Fibroblast of skin of left biceps (primary cell): ENCODE data around the gene SORCS1.

Experiments used
- DNase-seq, 2 experiments: peaks; one replicate each; pipeline ENCODE4 v3.0.0-alpha.2; 2013; ENCODE audit warnings: low read depth in 2 of 2

SORCS1 gene

GRCh38 chr10:106992055-106992454, 172.5 kb downstream of the SORCS1 start:
- no peak for DNase-seq

- no peak for DNase-seq
Measured at GRCh38 chr10:106991091-106991490, 173.4 kb downstream of the SORCS1 start.

DNA sequence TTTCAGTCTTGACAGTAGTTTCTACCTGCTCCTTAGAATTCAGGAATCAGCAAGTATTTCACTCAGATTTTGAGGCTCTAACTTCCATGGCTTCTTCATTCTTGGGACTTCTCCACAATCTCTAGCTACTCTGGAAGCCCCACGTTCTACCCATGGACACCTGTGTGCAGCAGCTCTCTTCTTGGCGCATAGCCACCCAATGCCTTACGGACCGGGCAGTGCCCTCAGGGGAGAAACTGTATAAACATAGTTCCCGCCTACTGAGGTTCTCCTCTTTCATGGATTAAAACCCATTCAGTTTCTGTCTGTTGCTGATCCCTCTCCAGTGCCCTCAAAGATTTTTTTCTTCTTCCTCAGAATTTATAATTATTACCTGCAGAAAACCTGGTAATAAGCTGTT, 177.1 kb downstream of the SORCS1 start:
- no peak for DNase-seq

DNA sequence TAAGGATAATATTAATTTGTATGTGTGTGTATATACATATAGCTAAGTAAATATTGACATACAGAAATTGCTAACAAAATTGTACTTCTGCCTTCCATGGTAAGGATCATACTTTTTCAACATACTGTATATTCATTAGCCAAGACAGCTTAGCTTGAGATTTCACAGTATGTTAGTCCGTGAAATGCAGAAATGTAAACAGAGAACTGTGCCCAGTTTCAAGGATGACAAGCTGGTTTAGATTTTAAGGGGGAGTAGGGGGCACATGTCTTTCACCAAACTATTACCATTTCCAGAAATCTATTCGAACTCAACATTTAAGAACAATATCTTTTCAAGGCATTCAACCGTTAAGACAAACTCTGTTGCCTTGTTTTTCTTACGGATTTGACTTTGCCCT, 182.2 kb downstream of the SORCS1 start:
- DNase-seq: no peak

- no peak for DNase-seq
Measured at GRCh38 chr10:106981452-106982075, 182.9 kb downstream of the SORCS1 start.

DNA sequence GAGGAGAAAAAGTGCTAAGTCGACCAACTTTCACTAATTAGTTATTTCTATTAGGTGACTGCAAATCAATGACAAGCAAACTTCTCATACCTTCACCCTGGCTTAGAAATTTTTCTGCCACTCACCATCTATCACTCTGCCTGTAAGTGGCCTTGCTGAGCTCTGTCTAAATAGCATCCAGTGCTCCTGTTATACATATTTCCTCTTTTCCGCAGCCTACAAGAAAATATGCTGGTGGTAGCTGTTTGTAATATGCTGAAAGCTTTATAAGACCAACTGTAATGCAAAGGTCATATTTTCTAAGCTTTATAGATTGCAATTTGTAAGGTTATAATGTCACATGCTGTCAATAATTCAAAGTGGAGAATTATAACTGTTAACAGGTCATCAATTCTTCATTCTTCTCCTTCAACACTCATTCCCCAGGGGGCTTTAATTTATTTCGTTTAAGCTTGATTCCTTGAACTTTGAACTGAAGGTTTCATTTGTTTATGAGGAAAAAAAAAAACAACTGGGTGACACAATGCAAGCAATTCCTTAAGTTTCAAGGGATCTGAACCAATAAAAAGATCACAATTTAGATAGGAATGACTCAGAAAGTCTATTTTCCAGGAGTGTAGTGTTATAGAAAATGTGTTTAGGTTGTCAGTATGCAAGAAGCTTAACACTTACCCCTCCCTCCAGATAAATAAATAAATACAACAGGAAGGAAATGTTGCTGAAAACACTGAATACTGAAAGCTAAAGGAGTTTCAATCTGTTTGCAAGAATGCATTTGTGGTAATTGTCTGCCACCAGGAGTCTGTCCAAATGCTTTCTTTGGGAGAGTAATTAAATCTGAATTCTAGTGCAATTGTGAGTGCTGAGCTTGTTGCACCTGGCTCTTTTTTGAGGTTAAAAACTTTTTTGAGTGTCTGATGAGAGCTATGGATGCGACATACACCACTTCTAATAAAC, 183.7 kb downstream of the SORCS1 start:
- DNase-seq: no peak

DNA sequence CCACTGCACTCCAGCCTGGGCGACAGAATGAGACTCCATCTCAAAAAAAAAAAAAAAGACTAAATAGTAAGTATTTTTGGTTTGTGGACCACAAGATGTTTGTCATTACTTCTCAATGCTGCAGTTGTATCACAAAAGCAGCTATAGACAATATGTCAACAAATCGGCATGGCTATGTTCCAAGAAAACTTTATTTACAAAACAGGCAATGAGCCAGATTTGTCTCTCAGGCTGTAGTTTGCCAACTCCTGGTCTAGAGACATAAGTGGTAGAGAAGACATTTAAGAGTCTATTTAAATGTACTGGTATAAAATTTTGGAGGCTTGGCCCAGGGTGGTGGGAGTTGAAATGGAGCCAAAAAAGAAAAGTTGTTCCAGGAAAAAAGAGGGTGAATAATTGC, 185.8 kb downstream of the SORCS1 start:
- no peak for DNase-seq

GRCh38 chr10:106973716-106974115, 190.8 kb downstream of the SORCS1 start:
- DNase-seq: no peak

DNA sequence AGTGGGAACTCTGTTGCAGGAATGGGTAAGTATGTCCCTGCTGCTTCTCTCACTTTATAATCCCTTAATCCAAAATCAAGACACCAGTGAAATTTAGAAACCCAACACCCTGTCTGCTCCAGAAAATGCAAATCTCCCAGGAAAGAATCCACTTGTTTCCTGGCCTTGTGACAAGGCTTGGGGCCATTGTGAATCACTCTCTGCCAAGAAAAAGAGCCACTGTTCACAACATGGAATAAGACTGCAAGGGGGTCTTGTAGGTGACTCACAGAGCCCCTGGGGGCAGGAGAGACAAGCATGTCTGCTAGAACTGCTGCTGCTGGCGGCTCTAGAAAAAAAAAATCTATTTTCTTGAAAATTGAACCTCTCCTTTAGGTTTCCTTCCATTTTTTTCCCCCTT, 191.2 kb downstream of the SORCS1 start:
- DNase-seq: no peak

GRCh38 chr10:106972381-106972780, 192.1 kb downstream of the SORCS1 start:
- no peak for DNase-seq

DNA sequence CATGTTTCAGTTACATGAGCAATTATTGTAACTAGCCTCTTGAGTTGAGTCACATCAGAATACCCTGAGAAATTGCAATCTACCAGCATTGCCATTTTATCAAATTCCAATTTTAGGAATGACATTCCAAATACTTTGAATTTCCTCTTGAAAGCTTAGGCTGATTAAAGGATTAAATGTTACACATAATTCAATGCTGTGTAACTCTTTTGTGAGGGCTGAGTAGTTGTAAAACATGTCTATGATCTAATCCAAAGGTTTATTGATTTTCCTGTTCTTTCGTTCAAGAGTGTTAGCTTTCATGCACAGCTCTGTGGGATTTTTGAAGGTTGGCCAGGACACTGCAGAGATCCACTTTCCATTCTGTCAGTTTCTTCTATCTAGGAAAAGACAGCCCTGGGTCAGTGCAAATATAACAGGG, 193.1 kb downstream of the SORCS1 start:
- no peak for DNase-seq

DNA sequence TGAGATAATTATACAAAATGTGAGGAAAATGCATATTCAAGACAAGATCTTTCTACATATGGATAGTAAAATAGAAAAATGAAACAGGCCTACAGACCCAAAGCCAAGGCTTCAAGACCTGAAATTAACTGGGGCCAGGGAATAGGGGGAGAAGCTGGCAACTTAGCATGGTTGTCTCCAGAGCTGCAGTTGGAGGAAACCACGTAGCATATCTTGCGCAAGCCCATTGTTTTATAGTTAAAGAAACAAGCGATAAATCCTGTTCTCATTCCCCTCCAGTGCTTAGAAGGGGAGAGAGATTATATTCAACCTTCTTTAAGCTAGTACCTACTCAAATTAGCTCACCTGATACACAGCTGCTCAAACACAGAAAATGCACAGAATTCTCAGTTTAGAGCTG, 197.1 kb downstream of the SORCS1 start:
- no peak for DNase-seq

DNA sequence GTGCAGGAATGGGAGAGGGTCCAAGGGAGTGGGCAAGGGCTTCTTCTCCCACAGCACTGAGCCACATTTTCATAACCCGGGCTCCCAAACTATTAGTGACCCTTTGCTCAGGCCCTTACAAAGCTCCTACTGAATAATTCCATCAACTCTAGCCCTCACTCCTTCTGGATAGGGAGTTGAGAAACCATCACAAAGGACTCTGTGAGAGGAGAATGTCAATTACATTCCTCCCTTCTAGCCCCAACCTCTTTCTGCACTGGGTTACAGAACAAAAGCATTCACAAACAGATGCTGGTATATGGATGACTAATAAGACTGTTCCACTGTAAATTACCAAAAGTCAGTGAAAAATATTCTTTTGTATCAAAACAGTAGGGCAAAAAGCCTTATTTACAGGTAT, 203.7 kb downstream of the SORCS1 start:
- no peak for DNase-seq

DNA sequence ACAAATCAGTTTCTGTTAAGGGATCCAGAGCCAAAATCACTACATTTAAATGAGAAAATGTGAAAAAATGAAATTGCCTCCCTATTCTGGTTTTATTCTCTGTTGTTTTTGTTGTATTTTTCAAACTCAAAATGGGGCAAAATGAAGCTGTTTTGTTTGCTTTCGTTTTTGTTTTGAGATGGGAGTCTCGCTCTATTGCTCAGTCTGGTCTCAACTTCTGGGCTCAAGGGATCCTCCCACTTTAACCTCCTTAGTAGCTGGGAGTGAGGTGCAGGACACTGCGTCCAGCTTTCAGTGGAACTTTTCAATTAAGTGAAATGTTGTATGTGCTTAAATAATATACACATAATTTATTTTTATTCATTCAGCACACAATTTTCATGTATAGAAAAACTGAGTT, 205.0 kb downstream of the SORCS1 start:
- no peak for DNase-seq

DNA sequence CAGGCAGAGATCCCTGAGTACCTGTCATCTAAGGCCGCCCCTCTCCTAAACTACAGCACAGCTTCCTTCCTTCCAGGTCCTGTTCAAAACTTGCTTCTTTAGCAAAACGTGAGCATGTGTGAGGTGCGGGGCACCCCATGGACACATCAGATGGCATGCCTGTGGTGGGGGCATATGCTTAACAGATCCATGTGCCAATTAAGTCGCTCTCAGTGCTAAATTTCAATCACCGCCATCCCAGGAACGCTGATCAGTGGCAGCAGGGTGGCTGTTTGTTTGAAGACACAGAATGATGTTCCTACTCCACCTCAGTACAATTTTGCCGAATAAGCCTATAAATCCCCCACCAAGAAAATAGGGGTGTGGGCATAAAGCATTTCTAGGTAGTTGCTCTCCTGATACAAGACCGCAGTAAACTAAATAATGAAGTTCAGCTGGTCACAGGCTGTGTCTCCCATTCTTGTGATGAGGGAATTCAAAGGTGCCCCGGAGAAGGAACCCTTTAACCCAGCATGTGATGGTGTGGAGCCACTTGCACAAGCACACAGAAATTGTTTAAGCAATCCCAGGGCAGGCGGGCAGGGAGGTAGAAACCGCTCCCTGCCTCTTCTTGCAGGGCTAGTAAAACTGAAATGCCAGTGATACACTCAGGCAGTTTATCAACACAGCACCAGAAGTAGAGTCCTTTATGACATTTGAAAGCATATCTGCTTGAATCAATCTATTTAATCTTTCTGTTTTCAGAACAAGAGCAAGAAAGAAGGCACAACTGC, 205.7 kb downstream of the SORCS1 start:
- DNase-seq: no peak

DNA sequence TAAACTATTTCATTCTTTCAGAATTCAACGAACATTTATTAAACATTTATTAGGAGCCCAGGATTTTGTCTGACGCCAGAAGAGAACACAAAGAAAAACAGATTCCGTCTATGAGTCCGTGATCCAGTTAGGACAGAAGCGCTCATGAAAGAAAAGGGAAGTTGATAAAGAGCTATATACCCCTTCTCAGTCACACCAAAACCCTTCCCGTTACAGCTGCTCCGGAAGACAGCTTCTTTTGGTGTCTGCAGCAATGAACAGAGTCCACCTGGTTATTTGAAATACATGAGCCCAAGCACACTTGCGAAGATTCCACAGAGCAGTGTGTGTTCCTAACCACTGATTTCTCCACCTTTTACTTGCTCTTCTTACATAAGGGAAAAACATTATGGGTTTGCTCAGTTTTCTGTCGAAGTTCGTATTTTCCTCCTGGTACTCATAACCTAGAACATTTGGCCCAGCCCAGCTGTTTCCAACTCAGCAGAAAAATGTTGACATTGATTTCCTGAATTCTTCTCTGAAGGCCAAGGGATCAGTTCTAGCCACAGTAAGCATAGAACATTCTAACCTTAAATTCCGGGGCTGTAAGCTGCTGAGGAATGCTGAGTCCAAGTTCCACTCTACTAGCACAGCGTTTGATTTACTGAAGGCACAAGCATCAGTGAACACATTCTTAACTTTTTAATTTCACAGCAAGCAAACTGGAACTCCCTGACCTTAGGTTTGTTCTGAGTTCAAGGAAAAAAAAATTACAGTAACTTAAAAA, 206.5 kb downstream of the SORCS1 start:
- DNase-seq: no peak

DNA sequence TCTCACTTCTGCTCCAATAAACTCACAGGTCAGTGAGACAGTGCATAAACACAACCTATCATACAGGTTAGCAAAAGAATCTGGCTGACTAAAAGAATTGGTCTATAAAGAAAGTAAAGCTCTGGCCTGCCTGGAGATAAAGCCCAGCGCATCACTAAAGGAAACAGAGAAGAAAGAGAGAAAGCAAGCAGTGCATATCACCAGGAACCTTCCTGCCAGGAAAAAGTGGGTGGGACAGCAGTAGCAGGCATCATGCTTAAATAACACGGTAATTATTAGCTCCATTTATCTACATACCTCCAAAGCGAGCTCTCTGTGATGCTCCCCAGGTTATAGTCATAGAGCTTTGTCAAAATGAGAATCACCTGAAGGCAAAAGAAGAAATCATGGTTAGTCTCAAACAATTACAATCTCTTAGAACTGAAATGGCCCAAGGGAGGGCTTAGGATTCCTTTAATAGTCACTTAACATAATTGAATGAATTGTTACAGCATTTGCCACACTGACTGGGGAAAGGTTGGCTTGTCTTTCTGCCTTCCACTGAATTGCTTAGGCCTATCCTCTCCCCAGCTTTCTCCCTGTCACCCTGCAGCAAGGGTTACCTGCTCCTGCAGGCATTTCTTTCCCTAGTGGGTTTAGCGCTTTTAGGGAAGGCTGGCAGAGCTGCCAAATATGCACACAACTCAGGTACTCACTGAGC, 208.1 kb downstream of the SORCS1 start:
- no peak for DNase-seq

GRCh38 chr10:106955133-106955532, 209.4 kb downstream of the SORCS1 start:
- no peak for DNase-seq

DNA sequence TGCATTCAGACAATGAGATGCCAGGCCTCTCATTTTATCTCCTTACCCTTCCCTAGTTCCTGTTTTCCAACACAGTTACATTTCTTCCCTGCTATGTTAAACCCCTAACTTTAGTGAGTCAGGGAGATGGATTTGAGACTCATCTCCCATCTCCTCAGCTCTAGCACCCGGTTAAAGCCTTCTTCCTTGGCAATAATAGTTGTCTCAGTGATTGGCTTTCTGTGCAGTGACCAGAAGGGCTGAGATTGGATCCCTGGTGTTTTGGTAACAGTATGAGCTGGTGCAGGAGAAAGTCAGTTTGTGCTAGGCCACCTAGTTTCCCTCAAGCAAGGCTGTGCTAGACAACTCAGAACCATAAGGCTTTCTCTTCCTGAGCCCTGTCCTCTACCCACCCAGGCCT, 212.5 kb downstream of the SORCS1 start:
- no peak for DNase-seq

GRCh38 chr10:106949680-106950478, 214.6 kb downstream of the SORCS1 start:
- DNase-seq: no peak
